ENCODE data around the gene HBM. TPM values are rescaled to one million over a fixed set of nuclear protein-coding genes. Genes with fewer than 3 reads are reported as not detected.
"Not testable (repeated sequence)": the region's sequence is repeated elsewhere in the genome, so short reads cannot be mapped to it uniquely, and the experiment has no call there.

HBM gene
- total RNA-seq, 1 donor from 2014 or later = not detected

- no peaks in the 10 kb centered on the region for H3K36me3 Mint-ChIP-seq (ENCODE audit: unreplicated experiment)
- H3K4me1 Mint-ChIP-seq (ENCODE audit: unreplicated experiment) = peaks cover 13% of the 10 kb centered on the region
- peaks cover 49% of the 10 kb centered on the region for H3K27me3 Mint-ChIP-seq (ENCODE audit: unreplicated experiment)
- H3K27ac Mint-ChIP-seq (ENCODE audit: unreplicated experiment) = no peak overlapping the region
- no peaks in the 10 kb centered on the region for H3K9me3 Mint-ChIP-seq (ENCODE audit: unreplicated experiment)
- DNase-seq (ENCODE audit: extremely low spot score, unreplicated experiment) = no peak
- H3K4me3 Mint-ChIP-seq (ENCODE audit: unreplicated experiment) = peak overlapping the region; percentile 14
- TF ChIP-seq CTCF (IDR thresholded peaks at IDR 0.05) = no peak
Measured at GRCh38 chr16:175011-175949, 9.5 kb downstream of the HBM start.

GRCh38 chr16:176006-176405, 10.2 kb downstream of the HBM start:
- Mint-ChIP-seq H3K27me3 (ENCODE audit: unreplicated experiment) (peaks cover 47% of the 10 kb centered on the region), H3K4me3 (ENCODE audit: unreplicated experiment) (peak overlapping the region; percentile 45), H3K4me1 (ENCODE audit: unreplicated experiment) (peaks cover 12% of the 10 kb centered on the region)
- not testable (repeated sequence) for H3K27ac Mint-ChIP-seq (ENCODE audit: unreplicated experiment); H3K36me3 Mint-ChIP-seq (ENCODE audit: unreplicated experiment); H3K9me3 Mint-ChIP-seq (ENCODE audit: unreplicated experiment); DNase-seq (ENCODE audit: extremely low spot score, unreplicated experiment)

GRCh38 chr16:176477-177382, 11.0 kb downstream of the HBM start, which contains the start of gene HBA1:
HBA1 (plus strand) TSS chr16:176680; CDS start chr16:176717, 37 bp downstream.
- DNase-seq (ENCODE audit: extremely low spot score, unreplicated experiment); H3K27ac Mint-ChIP-seq (ENCODE audit: unreplicated experiment); H3K9me3 Mint-ChIP-seq (ENCODE audit: unreplicated experiment); H3K36me3 Mint-ChIP-seq (ENCODE audit: unreplicated experiment): not testable (repeated sequence)
- Mint-ChIP-seq H3K27me3 (ENCODE audit: unreplicated experiment) (peaks cover 43% of the 10 kb centered on the region), H3K4me1 (ENCODE audit: unreplicated experiment) (peaks cover 12% of the 10 kb centered on the region), H3K4me3 (ENCODE audit: unreplicated experiment) (peak within 1 kb of the TSS; percentile 45)

- DNase-seq (ENCODE audit: extremely low spot score, unreplicated experiment) = no peak
- H3K27me3 Mint-ChIP-seq (ENCODE audit: unreplicated experiment) = peaks cover 41% of the 10 kb centered on the region
- no peaks in the 10 kb centered on the region for H3K9me3 Mint-ChIP-seq (ENCODE audit: unreplicated experiment)
- peak overlapping the region; percentile 14 for H3K4me3 Mint-ChIP-seq (ENCODE audit: unreplicated experiment)
- no peak for TF ChIP-seq CTCF (IDR thresholded peaks at IDR 0.05)
- H3K36me3 Mint-ChIP-seq (ENCODE audit: unreplicated experiment) = no peaks in the 10 kb centered on the region
- H3K27ac Mint-ChIP-seq (ENCODE audit: unreplicated experiment) = no peak overlapping the region
- peaks cover 12% of the 10 kb centered on the region for H3K4me1 Mint-ChIP-seq (ENCODE audit: unreplicated experiment)
Measured at GRCh38 chr16:177394-177822, 11.6 kb downstream of the HBM start.

GRCh38 chr16:177981-178667, 12.3 kb downstream of the HBM start:
- no peaks in the 10 kb centered on the region for H3K9me3 Mint-ChIP-seq (ENCODE audit: unreplicated experiment)
- no peak overlapping the region for H3K27ac Mint-ChIP-seq (ENCODE audit: unreplicated experiment)
- no peak for DNase-seq (ENCODE audit: extremely low spot score, unreplicated experiment)
- TF ChIP-seq CTCF (IDR thresholded peaks at IDR 0.05) = no peak
- H3K27me3 Mint-ChIP-seq (ENCODE audit: unreplicated experiment) = peaks cover 41% of the 10 kb centered on the region
- H3K4me1 Mint-ChIP-seq (ENCODE audit: unreplicated experiment) = peaks cover 12% of the 10 kb centered on the region
- no peak overlapping the region for H3K4me3 Mint-ChIP-seq (ENCODE audit: unreplicated experiment)
- H3K36me3 Mint-ChIP-seq (ENCODE audit: unreplicated experiment) = no peaks in the 10 kb centered on the region

All from osteocyte (in vitro differentiated cells).